DLD1 (cell line): ENCODE measurements around the gene AFF1.
"Not testable (repeated sequence)": the region's sequence is repeated elsewhere in the genome, so short reads cannot be mapped to it uniquely, and the experiment has no call there.

Experiments
- in situ Hi-C: cut with HindIII; loops from 2 replicates; pipeline ENCODE4 v1.10.0; 2017; ENCODE audit warnings: low sequenced_read_pairs

AFF1 gene

DNA sequence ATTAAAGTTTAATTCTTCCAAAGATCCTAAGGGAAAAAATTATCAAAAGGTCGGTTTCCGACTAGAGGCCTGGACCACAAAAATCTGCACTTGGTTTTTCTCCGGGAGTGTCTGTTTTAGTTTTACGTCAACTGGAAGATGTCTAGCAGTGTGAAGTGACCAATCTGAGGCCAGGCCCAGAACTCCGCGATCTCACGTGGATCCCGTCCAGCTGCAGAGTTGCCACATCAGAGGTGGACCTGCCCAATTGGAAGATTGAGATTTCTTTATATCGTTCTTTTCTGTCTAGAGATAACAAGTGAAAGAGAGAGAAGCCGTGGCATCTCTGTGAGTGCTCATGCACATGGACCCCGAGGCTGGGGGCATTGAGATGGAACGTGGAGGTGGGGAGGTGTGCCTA is 115.8 kb downstream of the AFF1 start:
- in situ Hi-C loops: no loop called here

DNA sequence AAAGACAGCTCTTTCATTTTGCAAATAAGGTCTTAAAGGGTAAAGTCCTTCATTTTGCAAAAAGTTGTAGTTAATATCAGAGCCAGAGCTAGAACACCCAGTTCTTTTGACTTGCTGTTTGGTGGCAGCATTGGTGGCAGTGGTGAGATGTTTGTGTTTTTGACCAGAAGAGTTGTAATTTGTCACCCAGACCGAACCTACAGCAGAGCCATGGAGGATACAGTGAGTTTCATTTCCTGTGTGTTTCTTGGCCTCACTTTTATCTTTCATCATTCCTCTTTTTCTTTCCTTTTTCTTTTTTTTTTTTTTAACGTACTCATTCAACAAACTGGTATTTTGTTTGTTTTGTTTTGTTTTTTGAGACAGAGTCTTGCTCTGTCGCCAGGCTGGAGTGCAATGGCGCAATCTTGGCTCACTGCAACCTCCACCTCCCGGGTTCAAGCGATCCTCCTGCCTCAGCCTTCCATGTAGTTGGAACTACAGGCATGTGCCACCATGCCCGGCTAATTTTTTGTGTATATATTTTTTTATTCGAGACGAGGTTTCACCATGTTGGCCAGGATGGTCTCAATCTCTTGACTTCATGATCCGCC is 116.4 kb downstream of the AFF1 start:
- in situ Hi-C loops: no loop called here

DNA sequence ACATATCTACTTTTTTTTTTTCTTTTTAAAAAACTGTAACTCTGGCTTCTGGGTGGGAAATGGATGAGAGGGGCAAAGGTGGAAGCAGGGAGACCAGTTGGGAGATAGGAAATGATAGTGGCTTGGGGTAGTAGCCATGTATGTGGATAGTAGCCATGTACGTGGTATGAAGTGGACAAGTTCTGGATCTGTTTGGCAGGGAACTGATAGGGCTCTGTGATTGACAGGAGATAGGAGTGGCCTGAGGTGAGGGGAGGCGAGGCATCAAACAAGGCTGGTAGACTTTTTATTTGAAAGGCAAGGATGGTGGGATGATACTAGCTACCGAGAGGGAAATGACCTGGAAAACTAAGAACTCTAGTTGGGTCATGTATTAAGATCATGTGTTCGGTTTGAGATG is 117.8 kb downstream of the AFF1 start:
- in situ Hi-C loops: no loop called here

DNA sequence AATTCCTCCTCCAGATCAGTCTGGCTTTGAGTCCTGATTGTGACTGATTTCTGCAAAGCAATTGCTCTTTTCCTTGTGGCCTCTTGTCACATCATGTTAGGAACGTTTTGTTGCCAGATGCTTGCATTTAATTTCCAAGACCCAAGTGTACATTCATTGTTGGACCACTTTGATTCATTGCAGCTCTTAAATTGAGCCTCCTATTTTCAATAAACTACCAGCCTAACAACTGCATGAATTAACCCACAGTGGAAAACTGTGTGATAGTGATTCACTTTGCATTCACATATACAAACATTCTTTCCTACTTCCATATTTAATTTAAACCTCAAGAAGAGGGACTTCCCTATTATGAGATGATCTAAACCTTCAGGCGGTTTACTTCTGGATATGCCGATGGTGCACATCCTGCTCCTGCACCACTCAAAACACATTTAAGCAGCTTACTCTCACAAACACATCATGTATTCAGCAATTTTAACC is 118.4 kb downstream of the AFF1 start:
- in situ Hi-C loops: no loop called here

DNA sequence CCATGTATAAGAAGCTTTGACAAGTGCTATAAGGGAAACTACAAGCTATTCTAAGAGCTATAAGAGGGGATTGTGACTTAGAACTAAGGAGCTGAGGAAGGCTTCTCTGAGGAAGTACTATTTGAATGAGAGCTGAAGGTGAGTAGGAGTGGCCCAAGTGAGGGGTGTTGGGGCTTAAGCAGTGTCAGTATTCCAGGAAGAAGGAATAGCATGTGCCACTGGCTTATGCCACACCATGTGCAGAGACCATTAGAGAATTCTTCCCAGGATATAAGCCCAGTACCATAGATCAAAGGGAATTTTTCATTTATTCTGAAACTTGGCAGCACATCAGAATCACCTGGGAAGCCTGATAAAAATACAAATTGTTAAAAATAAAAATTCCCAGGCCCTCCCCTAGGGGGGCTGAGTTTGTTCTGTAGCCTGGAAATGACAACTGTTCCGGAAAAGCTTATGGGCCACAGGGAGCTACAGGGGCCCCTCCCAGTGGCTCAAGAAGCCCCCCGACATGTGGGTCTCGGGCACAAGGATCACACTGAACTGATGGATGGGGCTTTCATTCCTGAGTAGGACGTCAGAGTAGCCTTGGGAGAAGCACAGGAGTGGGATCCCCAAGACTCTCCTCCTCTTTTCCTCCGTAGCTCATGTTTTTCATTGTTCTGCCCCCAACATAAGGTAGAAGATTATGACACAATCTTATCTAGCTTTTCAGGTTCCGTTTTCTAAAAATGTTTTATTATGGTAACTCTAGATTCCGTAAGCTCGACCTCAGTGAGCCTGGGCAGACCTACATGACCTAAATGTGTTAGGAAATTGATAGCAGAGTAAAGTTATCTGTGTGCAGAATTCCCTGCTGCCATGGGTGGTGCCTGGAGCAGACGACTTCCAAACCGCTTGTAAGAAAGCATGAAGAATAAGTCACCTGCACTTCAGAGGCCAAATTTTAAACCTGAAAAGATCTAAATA is 119.3 kb downstream of the AFF1 start:
- in situ Hi-C loops: no loop called here

DNA sequence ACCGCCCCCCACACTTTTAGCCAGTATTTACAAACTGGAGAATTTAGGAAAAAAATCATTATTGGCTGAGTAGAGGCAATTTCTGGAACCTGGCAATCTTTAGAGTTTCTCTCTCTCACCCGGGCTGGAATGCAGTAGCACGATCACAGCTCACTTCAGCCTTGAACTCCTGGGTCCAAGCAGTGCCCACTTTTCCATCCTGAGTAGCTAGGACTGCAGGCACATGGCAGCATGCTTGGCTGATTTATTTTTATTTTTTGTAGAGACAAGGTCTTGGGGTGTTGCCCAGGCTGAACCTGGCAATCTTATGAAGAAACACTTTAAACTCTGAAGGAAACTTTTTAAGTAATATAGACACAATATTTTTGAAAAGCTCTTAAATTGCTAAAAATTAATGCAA is 120.1 kb downstream of the AFF1 start:
- in situ Hi-C loops: no loop called here

DNA sequence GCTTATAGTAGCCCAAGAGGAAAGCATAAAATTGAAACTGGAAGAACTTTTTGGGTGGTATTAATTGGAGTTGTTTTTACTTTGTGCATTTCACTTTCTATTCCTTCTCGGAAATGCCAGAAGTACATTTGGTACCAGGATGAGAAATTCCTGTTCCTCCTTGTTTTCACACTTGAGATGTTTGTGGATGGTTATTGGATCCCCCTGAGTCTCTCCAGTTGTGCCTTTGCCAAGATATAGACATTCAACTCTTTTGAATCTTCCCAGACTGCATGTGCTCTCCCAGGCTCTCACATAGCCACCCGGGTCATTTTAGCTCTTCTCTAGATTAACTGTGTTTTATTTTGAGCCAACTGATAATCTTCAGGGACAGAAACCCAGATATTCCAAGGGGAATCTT is 120.5 kb downstream of the AFF1 start:
- in situ Hi-C loops: no loop called here

DNA sequence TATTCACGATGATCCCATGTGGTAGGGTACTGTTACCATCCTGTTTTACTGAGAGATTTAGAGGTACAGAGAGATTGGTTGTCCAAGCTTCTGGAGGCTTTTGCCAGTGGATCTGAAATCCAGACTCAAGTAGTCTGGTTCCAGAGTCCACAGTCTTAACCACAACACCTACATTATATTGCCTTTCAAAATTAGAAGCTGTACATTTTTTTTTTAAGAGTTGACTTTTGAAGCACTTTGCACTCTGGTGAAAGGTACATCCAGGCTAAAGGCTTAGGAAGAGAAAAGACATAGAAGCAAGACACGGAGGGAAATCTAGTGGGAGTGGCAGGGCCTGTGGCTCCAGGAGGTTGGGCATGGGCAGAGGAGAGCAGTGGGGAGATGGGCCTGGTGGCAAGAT is 122.1 kb downstream of the AFF1 start:
- in situ Hi-C loops: no loop called here

DNA sequence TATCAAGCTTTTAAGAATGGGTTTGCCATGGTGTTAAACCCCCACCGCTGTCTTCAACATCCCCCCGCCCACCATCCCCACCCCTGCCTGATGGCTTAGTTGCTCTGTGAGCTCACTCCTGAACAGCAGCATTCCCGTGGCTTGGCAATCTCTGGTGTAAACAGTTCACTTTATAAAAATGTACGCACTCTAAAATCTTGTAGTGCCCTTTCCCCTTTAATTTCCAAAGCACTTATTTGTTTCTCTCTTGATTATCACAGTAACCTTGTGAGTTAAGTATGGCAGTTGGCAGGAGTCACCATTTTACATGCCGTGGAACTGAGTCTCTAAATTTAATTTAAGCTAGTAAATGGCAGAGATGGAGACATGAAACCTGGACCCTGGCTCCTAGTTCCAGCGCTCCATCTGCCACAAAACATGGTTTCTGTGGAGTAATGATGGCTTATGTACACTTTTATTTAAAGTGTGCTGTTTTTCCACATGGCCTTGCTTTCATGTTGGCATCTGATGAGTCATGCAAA is 123.1 kb downstream of the AFF1 start:
- in situ Hi-C loops: no loop called here

DNA sequence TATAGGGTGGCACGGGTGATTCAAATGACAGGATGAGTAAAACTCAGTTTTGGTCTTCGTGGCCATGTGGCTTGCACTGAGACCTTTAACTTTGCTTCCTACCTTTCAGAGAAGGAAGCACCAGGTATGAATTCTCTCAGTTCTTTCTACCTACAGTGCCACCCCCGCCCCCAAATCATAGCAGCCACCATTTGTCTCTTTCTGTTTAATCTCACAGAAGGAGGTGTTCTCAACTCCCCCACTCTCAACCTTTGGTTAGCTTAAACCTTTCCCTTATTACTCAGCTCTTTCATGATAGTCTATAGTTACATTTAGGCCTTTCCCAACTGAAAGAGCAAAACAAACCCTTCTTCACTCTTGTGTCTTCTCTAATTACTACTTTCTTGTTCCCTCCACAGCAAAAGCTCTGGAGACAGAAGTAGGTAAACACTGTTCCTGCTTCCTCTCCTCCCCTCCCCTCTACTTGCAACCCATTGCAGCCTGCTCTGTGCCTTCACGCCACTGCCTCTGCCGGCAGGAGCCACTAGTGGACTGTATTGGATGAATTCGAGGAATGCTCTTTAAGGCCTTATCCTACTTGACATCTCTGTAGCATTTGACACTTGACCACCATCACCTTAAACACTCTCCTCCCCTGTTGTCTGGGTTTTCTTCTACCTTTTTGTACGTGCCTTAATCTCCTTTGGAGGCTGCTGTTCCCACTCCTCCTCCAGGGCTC is 123.7 kb downstream of the AFF1 start:
- in situ Hi-C loops: no loop called here

DNA sequence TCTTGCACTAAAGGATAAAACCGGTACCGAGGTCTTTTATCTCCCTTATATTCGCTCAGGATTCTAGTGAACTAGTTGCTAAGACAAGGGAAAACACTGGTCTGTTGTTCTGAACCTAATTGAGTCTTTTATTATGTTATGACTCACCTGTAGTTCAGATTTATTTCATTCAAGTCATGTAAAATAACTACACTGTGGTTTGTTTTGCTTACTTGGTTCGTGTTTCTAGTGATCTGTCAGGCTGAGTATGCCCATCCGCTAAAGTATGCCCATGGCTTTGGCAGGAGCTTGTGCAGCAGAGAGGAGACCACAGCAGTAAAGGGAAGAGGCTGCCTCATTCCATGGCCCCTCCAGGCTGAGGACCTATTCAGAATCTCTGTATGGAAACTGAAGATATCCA is 126.1 kb downstream of the AFF1 start:
- in situ Hi-C loops: no loop called here

DNA sequence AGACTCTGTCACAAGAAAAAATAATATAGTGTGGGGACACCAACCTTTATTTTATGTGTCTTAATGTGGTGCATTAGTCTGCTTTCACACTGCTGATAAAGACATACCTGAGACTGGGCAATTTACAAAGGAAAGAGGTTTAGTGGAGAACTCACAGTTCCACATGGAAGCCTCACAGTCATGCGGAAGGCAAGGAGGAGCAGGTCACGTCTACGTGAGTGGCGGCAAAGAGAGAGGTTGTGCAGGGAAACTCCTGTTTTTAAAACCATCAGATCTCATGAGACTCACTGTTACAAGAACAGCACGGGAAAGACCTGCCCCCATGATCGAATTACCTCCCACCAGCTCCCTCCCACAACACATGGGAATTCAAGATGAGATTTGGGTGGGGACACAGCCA is 130.2 kb downstream of the AFF1 start:
- in situ Hi-C loops: no loop called here

DNA sequence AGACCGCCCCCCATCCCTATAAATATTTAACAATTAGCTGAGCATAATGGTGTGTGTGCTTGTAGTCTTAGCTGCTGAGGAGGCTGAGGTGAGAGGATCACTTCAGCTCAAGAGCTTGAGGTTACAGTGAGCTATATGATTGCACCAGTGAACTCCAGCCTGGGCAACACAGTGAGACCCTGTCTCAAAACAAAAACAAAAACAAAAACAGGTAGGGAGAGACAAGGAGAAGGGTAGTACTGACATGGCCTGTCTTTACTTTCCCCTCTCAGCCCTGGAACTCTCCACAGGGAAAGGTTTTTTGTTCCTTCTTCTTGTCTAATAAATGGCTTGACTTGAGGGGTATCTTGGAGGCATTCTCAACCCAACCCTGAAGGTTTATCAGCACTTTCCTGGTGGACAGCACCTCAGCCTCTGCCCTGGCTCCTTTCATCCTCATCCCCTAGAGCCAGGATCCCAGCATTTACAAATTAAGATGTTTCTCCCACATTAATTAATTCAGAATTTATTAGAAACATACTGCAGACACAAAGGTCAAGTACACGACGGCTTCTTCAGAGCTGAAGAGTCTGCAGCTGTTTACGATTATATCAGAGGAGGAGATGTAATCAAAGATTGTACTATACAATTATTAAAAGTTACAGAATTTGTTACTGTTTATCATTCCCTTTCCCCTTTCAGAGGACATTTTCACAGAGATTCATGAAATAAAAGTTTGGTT is 131.8 kb downstream of the AFF1 start:
- in situ Hi-C loops: no loop called here

DNA sequence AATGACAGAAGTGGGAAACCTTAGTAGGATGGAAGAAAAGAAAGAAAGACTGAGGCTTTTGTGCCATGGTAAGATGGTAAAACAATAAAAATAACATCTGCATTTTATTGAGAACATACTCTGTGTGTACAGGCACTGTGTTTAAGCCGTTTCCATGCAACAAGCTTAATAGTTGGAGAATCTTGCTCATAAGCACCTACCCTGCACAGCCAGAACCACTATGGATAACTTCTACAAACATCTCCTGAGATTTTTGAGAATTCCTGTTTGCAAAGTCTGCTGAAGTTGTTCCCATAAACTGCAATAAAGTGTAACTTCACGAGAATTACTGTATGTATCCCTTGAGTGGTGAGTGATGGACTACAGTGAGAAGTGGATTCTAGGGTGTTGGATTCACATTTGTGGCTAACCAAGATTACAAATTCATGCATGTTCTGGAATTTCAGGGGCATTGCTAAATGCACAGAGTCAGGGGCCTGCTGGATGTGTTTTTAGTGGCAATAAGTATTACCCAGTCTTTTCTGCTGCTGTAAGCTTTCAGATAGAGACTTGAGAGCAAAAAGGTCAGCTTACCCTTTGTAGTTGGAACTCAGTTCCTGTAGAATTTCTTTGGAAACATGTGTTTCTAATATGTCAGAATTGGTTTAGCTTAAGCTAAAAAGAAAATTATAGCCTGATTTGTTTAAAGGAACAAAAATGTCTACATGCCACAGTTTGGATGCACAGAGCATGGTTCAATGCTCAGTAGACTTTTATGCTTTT is 132.5 kb downstream of the AFF1 start:
- in situ Hi-C loops: no loop called here

DNA sequence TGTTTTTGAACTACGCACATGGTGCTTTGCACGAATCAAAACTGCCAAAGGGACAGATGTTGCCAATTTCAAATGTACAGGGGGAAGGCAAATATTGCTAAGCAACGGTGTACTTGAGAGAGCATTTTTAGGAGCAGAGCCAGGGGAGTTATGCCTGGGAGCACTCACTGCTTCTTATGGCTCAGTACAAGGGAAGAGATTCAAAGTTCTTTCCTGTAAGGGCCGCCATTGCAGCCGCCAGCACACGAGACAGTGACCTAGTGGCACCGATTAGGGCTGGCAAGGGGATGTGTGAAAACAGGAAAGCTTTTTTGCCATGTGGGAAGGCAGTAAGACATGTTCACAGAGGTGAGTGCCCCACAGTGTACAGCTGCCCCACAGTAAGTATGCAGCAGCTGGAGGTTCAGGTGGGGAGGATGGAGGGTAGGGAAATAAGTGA is 133.8 kb downstream of the AFF1 start:
- in situ Hi-C loops: no loop called here

DNA sequence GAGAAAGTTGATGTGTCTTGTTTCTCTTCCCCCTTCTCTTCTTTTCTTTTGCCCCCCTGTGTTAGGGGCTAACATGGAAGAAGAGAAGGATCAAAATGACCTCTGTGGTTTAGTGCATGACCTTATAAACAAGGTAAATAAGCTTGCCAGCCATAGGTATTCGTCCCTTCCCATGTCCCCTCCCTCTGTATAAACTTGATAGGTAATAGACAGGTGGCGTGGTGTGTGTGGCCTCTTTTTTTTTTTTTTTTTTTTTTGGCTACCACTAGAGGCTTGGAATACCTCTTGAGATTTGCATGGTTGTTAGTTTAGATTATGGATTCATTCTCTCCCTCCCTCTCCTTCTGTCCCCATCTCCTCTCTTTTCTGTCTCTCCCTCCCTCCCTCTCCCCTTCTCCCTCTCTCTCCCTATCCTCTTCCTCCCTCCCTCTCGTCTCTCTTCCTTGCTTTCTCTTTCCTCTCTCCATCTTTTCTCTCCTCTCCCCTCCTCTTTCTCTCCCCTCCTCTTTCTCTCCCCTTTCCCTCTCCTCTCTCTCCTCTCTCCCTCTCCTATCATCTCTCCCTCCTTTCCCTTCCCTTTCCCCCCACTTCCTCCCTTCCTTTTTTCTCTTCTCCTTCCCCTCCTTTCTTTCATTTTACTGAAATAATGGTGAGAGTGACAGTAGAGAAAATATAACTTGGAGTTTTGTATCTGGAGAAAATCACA is 134.4 kb downstream of the AFF1 start:
- in situ Hi-C loops: no loop called here

DNA sequence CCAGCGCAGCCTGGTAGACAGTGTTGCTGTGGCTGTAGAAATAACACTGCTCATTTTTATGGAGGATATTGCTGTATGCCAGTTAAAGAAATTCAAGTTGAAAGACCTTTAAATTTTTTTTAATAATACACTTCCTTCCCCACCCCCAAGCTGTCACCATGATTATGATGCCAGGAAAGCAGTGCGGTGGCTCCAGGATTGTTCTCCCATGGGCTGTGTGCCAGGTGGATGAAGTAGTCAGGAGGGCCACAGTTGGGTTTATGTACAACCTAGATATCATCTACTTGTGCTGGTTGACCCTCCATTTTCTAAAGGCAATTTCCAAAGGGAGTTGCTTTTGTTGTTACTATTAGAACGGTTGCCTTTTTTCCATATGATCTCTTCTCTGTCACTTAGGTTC is 136.6 kb downstream of the AFF1 start:
- in situ Hi-C loops: no loop called here

DNA sequence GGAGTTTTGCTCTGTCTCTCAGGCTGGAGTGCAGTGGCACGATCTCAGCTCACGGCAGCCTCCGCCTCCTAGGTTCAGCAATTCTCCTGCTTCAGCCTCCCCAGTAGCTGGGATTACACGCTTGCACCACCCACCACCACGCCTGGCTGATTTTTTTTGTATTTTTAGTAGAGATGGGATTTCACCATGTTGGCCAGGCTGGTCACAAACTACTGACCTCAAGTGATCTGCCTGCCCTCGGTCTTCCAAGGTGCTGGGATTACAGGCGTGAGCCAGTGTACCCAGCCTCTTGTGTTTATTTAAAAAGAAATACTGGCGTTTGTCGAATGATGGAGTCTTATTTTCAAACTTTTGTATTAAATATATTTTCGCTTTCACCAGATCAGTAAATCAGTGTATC is 137.7 kb downstream of the AFF1 start:
- in situ Hi-C loops: not testable (repeated sequence)
